Naive thymus-derived CD4-positive, alpha-beta T cell (primary cell): ENCODE measurements around the gene ARHGAP18. TPM values are rescaled to one million over a fixed set of nuclear protein-coding genes. Genes with fewer than 3 reads are reported as not detected.

Experiments used
- ATAC-seq: fragments of 150-1000 bp; cut with Tn5 transposase; 2 replicates; pipeline ENCODE4 v1.10.0; 2021; ENCODE audit warnings: mild to moderate bottlenecking, moderate library complexity
- CTCF ChIA-PET: fragments of 350-600 bp; sonication (Branson Sonifier 250); formaldehyde crosslinking; loops from one replicate; lab custom pipeline; 2021; ENCODE audit warnings: antibody characterized with exemption; lab: Charles Lee
- POLR2A ChIA-PET: fragments of 350-600 bp; sonication (Branson Sonifier 250); formaldehyde crosslinking; loops from one replicate; lab custom pipeline; 2021; ENCODE audit warnings: antibody characterized with exemption, inconsistent platforms; lab: Charles Lee
- DNase-seq, 9 donors: peaks; one replicate each; pipeline versions ENCODE4 v3.0.0 to v3.0.0-alpha.2; 2020 to 2022; ENCODE audit warnings: mixed read lengths in 1 of 9
- H3K27ac ChIP-seq: one replicate; pipeline ENCODE4 v1.7.0; 2013; ENCODE audit warnings: mild to moderate bottlenecking, low read depth, low read length, moderate library complexity
- H3K27me3 ChIP-seq, 2 donors: one replicate each; pipeline ENCODE4 v1.7.0; 2013; ENCODE audit warnings: low read length in 2 of 2, mild to moderate bottlenecking in 2 of 2, moderate library complexity in 2 of 2; ENCODE audit not compliant: control insufficient read depth in 2 of 2, insufficient read depth in 2 of 2
- H3K36me3 ChIP-seq, 3 experiments: 1 replicate in 2 of 3; 2 replicates in 1 of 3; pipeline ENCODE4 v1.7.0; 2013; ENCODE audit warnings: low read length in 3 of 3, mild to moderate bottlenecking in 3 of 3, moderate library complexity in 1 of 3; ENCODE audit not compliant: insufficient read depth in 3 of 3, control insufficient read depth in 2 of 3
- H3K4me1 ChIP-seq, 2 donors: one replicate each; pipeline ENCODE4 v1.7.0; 2013; ENCODE audit warnings: low read length in 2 of 2, mild to moderate bottlenecking in 2 of 2, moderate library complexity in 1 of 2; ENCODE audit not compliant: control insufficient read depth in 2 of 2, insufficient read depth in 2 of 2
- H3K4me3 ChIP-seq: 2 replicates; pipeline ENCODE4 v1.7.0; 2013; ENCODE audit warnings: mild to moderate bottlenecking, low read length
- H3K9me3 ChIP-seq, 3 experiments: 1 replicate in 2 of 3; 2 replicates in 1 of 3; pipeline ENCODE4 v1.7.0; 2013; ENCODE audit warnings: low read length in 3 of 3; ENCODE audit not compliant: control insufficient read depth in 2 of 3
- H3K27ac Mint-ChIP-seq, 9 donors: one replicate each; pipeline ENCODE4 v1.8.0; 2020 to 2022; ENCODE audit warnings: mixed read lengths in 9 of 9, mild to moderate bottlenecking in 8 of 9, moderate library complexity in 5 of 9, inconsistent platforms in 2 of 9
- H3K27me3 Mint-ChIP-seq, 5 donors: one replicate each; pipeline ENCODE4 v1.8.0; 2021 to 2022; ENCODE audit warnings: mixed read lengths in 5 of 5, mild to moderate bottlenecking in 1 of 5
- H3K36me3 Mint-ChIP-seq, 5 donors: one replicate each; pipeline ENCODE4 v1.8.0; 2020 to 2022; ENCODE audit warnings: mixed read lengths in 5 of 5, mild to moderate bottlenecking in 3 of 5, inconsistent platforms in 1 of 5
- H3K4me1 Mint-ChIP-seq, 7 donors: one replicate each; pipeline ENCODE4 v1.8.0; 2020 to 2022; ENCODE audit warnings: mixed read lengths in 7 of 7, mild to moderate bottlenecking in 3 of 7, inconsistent platforms in 1 of 7
- H3K4me3 Mint-ChIP-seq, 10 donors: one replicate each; pipeline ENCODE4 v1.8.0; 2020 to 2022; ENCODE audit warnings: mild to moderate bottlenecking in 10 of 10, mixed read lengths in 10 of 10, moderate library complexity in 6 of 10, inconsistent platforms in 2 of 10
- H3K9me3 Mint-ChIP-seq, 11 donors: one replicate each; pipeline ENCODE4 v1.8.0; 2020 to 2022; ENCODE audit warnings: mixed read lengths in 11 of 11, mild to moderate bottlenecking in 4 of 11, inconsistent platforms in 1 of 11, moderate library complexity in 1 of 11
- intact Hi-C, 2 donors: fragments of 100-400 bp; cut with micrococcal nuclease; formaldehyde crosslinking; loops; one replicate each; pipeline ENCODE4 v1.15.1; 2023
- polyA plus RNA-seq, 2 donors: library from polyadenylated mRNA; unstranded; fragments of 300-500 nt; fragmentation: Illumina TruSeq; gene quantifications; one replicate each; pipeline ENCODE4 v1.2.3, GENCODE V29; 2021
- total RNA-seq, 6 experiments: library from RNA in 5 of 6; stranded (reverse) in 5 of 6; gene quantifications; 1 replicate in 5 of 6; 2 replicates in 1 of 6; pipeline ENCODE4 v1.2.3 and lab custom pipeline; 2021 to 2026

ARHGAP18 gene
- total and polyA plus RNA-seq, 7 experiments from 2014 or later: 0.53 to 9.4 (median 1.5) TPM

GRCh38 chr6:129555206-129555832 is 154.7 kb downstream of the ARHGAP18 start:
- H3K4me1 Mint-ChIP-seq: no peaks in the 10 kb centered on the region
- H3K27me3 Mint-ChIP-seq: peaks cover 5 to 12% (median 11%) of the 10 kb centered on the region in 5 donors
- ATAC-seq (no peak), DNase-seq (no peak)
- intact Hi-C loops: no loop called here
- H3K36me3 Mint-ChIP-seq: no peaks in the 10 kb centered on the region
- H3K4me1 ChIP-seq: no peaks in the 10 kb centered on the region
- ChIA-PET CTCF (no interaction called here), POLR2A (no interaction called here)
- peaks cover 0 to 4% (median 0%) of the 10 kb centered on the region in 11 donors for H3K9me3 Mint-ChIP-seq
- H3K27ac ChIP-seq: no peak overlapping the region
- no peaks in the 10 kb centered on the region for H3K9me3 ChIP-seq
- no peak overlapping the region for H3K4me3 Mint-ChIP-seq
- no peak overlapping the region for H3K27ac Mint-ChIP-seq
- H3K4me3 ChIP-seq: no peak overlapping the region
- no peaks in the 10 kb centered on the region for H3K36me3 ChIP-seq
- no peaks in the 10 kb centered on the region for H3K27me3 ChIP-seq

DNA sequence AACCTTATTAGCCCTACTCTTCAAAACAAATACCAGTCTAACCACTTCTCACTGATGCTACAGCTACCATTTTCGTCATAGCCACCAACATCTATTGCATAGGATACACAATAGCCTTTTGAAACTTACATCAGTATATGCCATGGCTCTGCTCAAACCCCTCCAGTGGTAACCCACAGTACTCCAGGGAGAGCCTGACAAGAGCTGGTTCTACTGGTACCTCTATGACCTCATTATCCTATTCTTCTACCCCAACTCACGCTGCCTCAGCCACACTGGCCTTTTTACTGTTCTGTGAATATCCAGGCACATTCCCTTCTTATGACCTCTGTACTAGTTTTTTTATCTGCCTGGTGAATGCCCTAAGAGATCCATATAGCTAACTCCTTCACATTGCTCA is 157.6 kb downstream of the ARHGAP18 start:
- ATAC-seq (no peak), DNase-seq (no peak)
- Mint-ChIP-seq H3K4me1 (no peaks in the 10 kb centered on the region), H3K36me3 (no peaks in the 10 kb centered on the region), H3K9me3 (no peaks in the 10 kb centered on the region), H3K27me3 (peaks cover 5 to 12% (median 7%) of the 10 kb centered on the region in 5 donors), H3K4me3 (no peak overlapping the region), H3K27ac (no peak overlapping the region)
- Histone ChIP-seq H3K9me3 (no peaks in the 10 kb centered on the region), H3K27ac (no peak overlapping the region), H3K4me1 (no peaks in the 10 kb centered on the region), H3K36me3 (no peaks in the 10 kb centered on the region), H3K4me3 (no peak overlapping the region), H3K27me3 (no peaks in the 10 kb centered on the region)
- intact Hi-C loops: no loop called here
- POLR2A ChIA-PET: no interaction called here
- CTCF ChIA-PET: no interaction called here

DNA sequence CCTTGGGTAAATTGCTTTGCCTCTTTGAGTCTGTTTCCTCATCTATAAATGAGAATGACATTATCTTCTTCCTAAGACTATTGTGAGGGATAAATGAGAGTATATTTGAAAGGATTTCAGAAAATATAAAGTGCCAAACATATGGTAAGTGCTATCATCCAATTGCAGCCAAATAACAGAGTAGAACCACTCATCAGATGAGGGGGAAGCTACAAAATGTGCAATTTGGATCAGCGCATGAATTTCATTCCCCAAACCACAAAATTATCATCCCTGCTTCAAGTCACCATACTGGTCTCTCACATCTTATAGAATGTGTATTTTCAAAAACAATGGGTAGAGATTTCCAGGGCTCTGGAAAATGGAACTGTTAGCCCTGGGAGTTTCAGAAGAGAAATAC is 158.5 kb downstream of the ARHGAP18 start:
- Mint-ChIP-seq H3K4me3 (no peak overlapping the region), H3K36me3 (no peaks in the 10 kb centered on the region), H3K4me1 (no peaks in the 10 kb centered on the region), H3K27me3 (peaks cover 5 to 12% (median 7%) of the 10 kb centered on the region in 5 donors), H3K27ac (no peak overlapping the region), H3K9me3 (no peaks in the 10 kb centered on the region)
- ChIA-PET CTCF (no interaction called here), POLR2A (no interaction called here)
- no peak overlapping the region for H3K27ac ChIP-seq
- no peak for DNase-seq
- no peaks in the 10 kb centered on the region for H3K27me3 ChIP-seq
- intact Hi-C loops: no loop called here
- no peak for ATAC-seq
- H3K4me3 ChIP-seq: no peak overlapping the region
- H3K36me3 ChIP-seq: no peaks in the 10 kb centered on the region
- no peaks in the 10 kb centered on the region for H3K9me3 ChIP-seq
- no peaks in the 10 kb centered on the region for H3K4me1 ChIP-seq

- CTCF ChIA-PET: no interaction called here
- no peaks in the 10 kb centered on the region for H3K27me3 ChIP-seq
- no peak for DNase-seq
- H3K9me3 Mint-ChIP-seq: peaks cover 0 to 5% (median 0%) of the 10 kb centered on the region in 11 donors
- H3K4me3 Mint-ChIP-seq: no peak overlapping the region
- H3K4me3 ChIP-seq: no peak overlapping the region
- H3K27ac ChIP-seq: no peak overlapping the region
- no peaks in the 10 kb centered on the region for H3K9me3 ChIP-seq
- no peaks in the 10 kb centered on the region for H3K36me3 Mint-ChIP-seq
- H3K4me1 Mint-ChIP-seq: peaks cover 0 to 6% (median 2%) of the 10 kb centered on the region in 7 donors
- H3K27ac Mint-ChIP-seq: no peak overlapping the region
- no peak for ATAC-seq
- H3K4me1 ChIP-seq: no peaks in the 10 kb centered on the region
- POLR2A ChIA-PET: no interaction called here
- intact Hi-C loops: no loop called here
- peaks cover 0 to 2% (median 0%) of the 10 kb centered on the region in 5 donors for H3K27me3 Mint-ChIP-seq
- H3K36me3 ChIP-seq: no peaks in the 10 kb centered on the region
These were observed 163.3 kb downstream of the ARHGAP18 start for GRCh38 chr6:129546702-129547101.

GRCh38 chr6:129544892-129545612 is 164.9 kb downstream of the ARHGAP18 start:
- no peak for ATAC-seq
- Histone ChIP-seq H3K36me3 (no peaks in the 10 kb centered on the region), H3K4me1 (no peaks in the 10 kb centered on the region), H3K4me3 (no peak overlapping the region), H3K27me3 (no peaks in the 10 kb centered on the region), H3K9me3 (no peaks in the 10 kb centered on the region), H3K27ac (no peak overlapping the region)
- DNase-seq: no peak
- CTCF ChIA-PET: interaction anchor here (0.8 kb wide), 1 partner anchor 8 kb away, joined by 3 read pairs; no protein-coding TSS in a partner anchor
- Mint-ChIP-seq H3K4me3 (no peak overlapping the region), H3K4me1 (peaks cover 0 to 6% (median 2%) of the 10 kb centered on the region in 7 donors), H3K27me3 (no peaks in the 10 kb centered on the region), H3K9me3 (peaks cover 0 to 5% (median 0%) of the 10 kb centered on the region in 11 donors), H3K27ac (no peak overlapping the region), H3K36me3 (no peaks in the 10 kb centered on the region)
- POLR2A ChIA-PET: no interaction called here
- intact Hi-C loops: no loop called here

DNA sequence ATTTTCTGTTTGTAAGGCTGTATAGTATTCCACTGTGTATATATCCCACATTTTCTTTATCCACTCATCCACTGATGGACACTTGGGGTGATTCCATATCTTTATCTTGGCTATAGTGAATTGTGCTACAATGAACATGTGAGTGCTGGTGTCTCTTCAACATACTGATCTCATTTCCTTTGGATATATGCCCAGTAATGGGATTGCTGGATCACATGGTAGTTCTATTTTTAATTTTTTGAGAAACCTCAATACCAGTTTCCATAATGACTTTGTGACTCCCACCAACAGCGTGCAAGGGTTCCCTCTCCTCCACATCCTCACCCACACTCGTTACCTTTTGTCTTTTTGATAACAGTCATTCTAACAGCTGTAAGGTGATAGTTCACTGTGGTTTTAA is 166.0 kb downstream of the ARHGAP18 start:
- H3K4me1 ChIP-seq: no peaks in the 10 kb centered on the region
- H3K4me3 ChIP-seq: no peak overlapping the region
- no peak for ATAC-seq
- H3K9me3 ChIP-seq: no peaks in the 10 kb centered on the region
- Mint-ChIP-seq H3K27ac (no peak overlapping the region), H3K36me3 (no peaks in the 10 kb centered on the region), H3K9me3 (peaks cover 0 to 5% (median 0%) of the 10 kb centered on the region in 11 donors), H3K4me3 (no peak overlapping the region), H3K4me1 (peaks cover 0 to 6% (median 2%) of the 10 kb centered on the region in 7 donors), H3K27me3 (peaks cover 0 to 7% (median 0%) of the 10 kb centered on the region in 5 donors)
- H3K27ac ChIP-seq: no peak overlapping the region
- ChIA-PET CTCF (interaction anchor here (0.7 kb wide), 1 partner anchor 25 kb away, joined by 3 read pairs; no protein-coding TSS in a partner anchor), POLR2A (no interaction called here)
- intact Hi-C loops: no loop called here
- H3K27me3 ChIP-seq: no peaks in the 10 kb centered on the region
- no peak for DNase-seq
- H3K36me3 ChIP-seq: no peaks in the 10 kb centered on the region
